ENCODE measurements around the gene LCLAT1. TPM values are rescaled to one million over a fixed set of nuclear protein-coding genes. Genes with fewer than 3 reads are reported as not detected.
"Not testable (repeated sequence)": the region's sequence is repeated elsewhere in the genome, so short reads cannot be mapped to it uniquely, and the experiment has no call there.

Gene LCLAT1
- total RNA-seq, 4 donors from 2014 or later = 47.3 to 68.7 (median 54.1) TPM

- H3K4me1 ChIP-seq = peaks cover 5 to 20% of the 10 kb centered on the region in 2 donors
- no peak for TF ChIP-seq POLR2A (IDR thresholded peaks at IDR 0.05)
- TF ChIP-seq CTCF (IDR thresholded peaks at IDR 0.05) = no peak
- no peak overlapping the region for H3K4me3 ChIP-seq (replicated peaks in 1 of 3)
- intact Hi-C loops (cut with DNase I) = no loop called here
- WGBS, 2 donors = 78 to 88% methylated on average over 1 of the region's 1 CpG
- no peaks in the 10 kb centered on the region for H3K36me3 ChIP-seq
- no peak overlapping the region for H3K27ac ChIP-seq
- DNase-seq = no peak
- no peaks in the 10 kb centered on the region for H3K9me3 ChIP-seq
- H3K27me3 ChIP-seq = no peaks in the 10 kb centered on the region
Observed at GRCh38 chr2:30488012-30488659, 41.1 kb downstream of the LCLAT1 start.

- Histone ChIP-seq H3K9me3 (no peaks in the 10 kb centered on the region), H3K27me3 (no peaks in the 10 kb centered on the region), H3K36me3 (no peaks in the 10 kb centered on the region), H3K27ac (no peak overlapping the region), H3K4me1 (peaks cover 8 to 20% of the 10 kb centered on the region in 2 donors), H3K4me3 (replicated peaks in 1 of 3) (no peak overlapping the region)
- TF ChIP-seq CTCF (IDR thresholded peaks at IDR 0.05) (no peak), POLR2A (IDR thresholded peaks at IDR 0.05) (no peak)
- intact Hi-C loops (cut with DNase I) = no loop called here
- DNase-seq = no peak
- WGBS, 2 donors = 91 to 95% methylated on average over 1 of the region's 1 CpG
Observed at GRCh38 chr2:30491225-30491624, 44.2 kb downstream of the LCLAT1 start.

- Histone ChIP-seq H3K27me3 (no peaks in the 10 kb centered on the region), H3K4me1 (peaks cover 8 to 20% of the 10 kb centered on the region in 2 donors), H3K27ac (no peak overlapping the region), H3K36me3 (no peaks in the 10 kb centered on the region), H3K4me3 (replicated peaks in 1 of 3) (no peak overlapping the region), H3K9me3 (no peaks in the 10 kb centered on the region)
- no peak for TF ChIP-seq POLR2A (IDR thresholded peaks at IDR 0.05)
- TF ChIP-seq CTCF (IDR thresholded peaks at IDR 0.05) = no peak
- WGBS, 2 donors = 92 to 93% methylated on average over 1 of the region's 1 CpG
- DNase-seq = no peak
- intact Hi-C loops (cut with DNase I) = no loop called here
Observed at GRCh38 chr2:30492185-30492584, 45.1 kb downstream of the LCLAT1 start.

GRCh38 chr2:30492619-30493018 is 45.6 kb downstream of the LCLAT1 start:
- Histone ChIP-seq H3K27ac (peak overlapping the region in 1 of 3 donors; percentile 2), H3K4me1 (peaks cover 8 to 17% of the 10 kb centered on the region in 2 donors), H3K27me3 (no peaks in the 10 kb centered on the region), H3K36me3 (no peaks in the 10 kb centered on the region), H3K9me3 (no peaks in the 10 kb centered on the region), H3K4me3 (replicated peaks in 1 of 3) (no peak overlapping the region)
- intact Hi-C loops (cut with DNase I) = no loop called here
- DNase-seq = no peak
- WGBS, 2 donors = 10 to 11% methylated on average over 1 of the region's 1 CpG
- no peak for TF ChIP-seq CTCF (IDR thresholded peaks at IDR 0.05)
- TF ChIP-seq POLR2A (IDR thresholded peaks at IDR 0.05) = no peak

- intact Hi-C loops (cut with DNase I) = no loop called here
- WGBS, 2 donors = 82 to 86% methylated on average over 1 of the region's 1 CpG
- Histone ChIP-seq H3K4me1 (peaks cover 3 to 10% of the 10 kb centered on the region in 2 donors), H3K4me3 (replicated peaks in 1 of 3) (no peak overlapping the region), H3K36me3 (no peaks in the 10 kb centered on the region), H3K27ac (peak overlapping the region in 1 of 3 donors; percentile 2), H3K27me3 (no peaks in the 10 kb centered on the region), H3K9me3 (no peaks in the 10 kb centered on the region)
- TF ChIP-seq POLR2A (IDR thresholded peaks at IDR 0.05) (no peak), CTCF (IDR thresholded peaks at IDR 0.05) (no peak)
- DNase-seq = no peak
Observed at GRCh38 chr2:30493440-30493839, 46.4 kb downstream of the LCLAT1 start.

GRCh38 chr2:30495896-30496295 is 48.9 kb downstream of the LCLAT1 start:
- H3K4me3 ChIP-seq (replicated peaks in 1 of 3); H3K27me3 ChIP-seq; intact Hi-C loops (cut with DNase I); DNase-seq; H3K36me3 ChIP-seq; H3K9me3 ChIP-seq; H3K27ac ChIP-seq; H3K4me1 ChIP-seq: not testable (repeated sequence)
- 81 to 83% methylated on average over 2 of the region's 2 CpGs for WGBS, 2 donors

Data from thyroid gland (tissue), 4 donors.